ENCODE results near the gene FKBP4.
A peak's percentile ranks its signal among the peaks of the same experiment; 100 is the strongest.

The FKBP4 gene

DNA sequence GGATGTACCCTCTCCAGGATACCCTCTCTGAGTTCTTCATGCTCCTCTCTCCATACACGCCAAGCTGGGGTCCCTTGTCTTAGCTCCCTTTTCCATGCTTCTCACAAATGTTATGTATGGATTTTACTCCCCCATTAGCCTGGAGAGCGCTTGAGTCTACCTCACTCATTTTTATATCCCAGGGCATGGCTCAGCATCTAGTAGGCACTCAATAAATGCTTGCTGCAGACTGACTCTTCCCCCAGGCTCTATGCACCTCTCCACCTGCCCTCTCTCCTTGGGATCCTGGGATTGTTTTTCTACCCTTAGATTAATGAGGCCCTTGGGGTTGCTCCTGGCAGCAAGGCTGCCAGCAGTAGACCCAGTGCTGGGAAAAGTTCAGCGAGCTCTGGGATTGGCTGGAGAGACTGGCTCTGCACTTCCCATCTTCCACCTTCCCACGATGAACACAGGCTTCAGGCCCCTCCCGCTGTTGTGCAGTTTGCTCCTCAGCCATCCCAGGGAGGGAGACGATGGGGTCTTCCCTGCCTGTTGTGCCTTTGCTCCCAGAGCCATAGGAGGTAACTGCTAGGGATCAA is 37.9 kb downstream of the FKBP4 start:
- H3K27me3 ChIP-seq (replicated peaks) = no peaks in the 10 kb centered on the region
- no peak for DNase-seq
- in situ Hi-C loops (cut with HindIII; ENCODE audit: low pct_ligation_motif_present, low sequenced_read_pairs) = no loop called here
- peaks cover 5% of the 10 kb centered on the region for H3K36me3 ChIP-seq (replicated peaks)
- no peak for TF ChIP-seq CTCF (IDR thresholded peaks at IDR 0.05; ENCODE audit: low read depth, low read length, missing control alignments)
- no peak overlapping the region for H3K27ac ChIP-seq
- H3K4me3 ChIP-seq (ENCODE audit: low read depth, low read length) = no peak overlapping the region

GRCh38 chr12:2833327-2833726 is 38.6 kb downstream of the FKBP4 start:
- Histone ChIP-seq H3K27me3 (replicated peaks) (no peaks in the 10 kb centered on the region), H3K4me3 (ENCODE audit: low read depth, low read length) (no peak overlapping the region), H3K27ac (no peak overlapping the region), H3K36me3 (replicated peaks) (peaks cover 1% of the 10 kb centered on the region)
- in situ Hi-C loops (cut with HindIII; ENCODE audit: low pct_ligation_motif_present, low sequenced_read_pairs) = no loop called here
- no peak for DNase-seq
- TF ChIP-seq CTCF (IDR thresholded peaks at IDR 0.05; ENCODE audit: low read depth, low read length, missing control alignments) = no peak

DNA sequence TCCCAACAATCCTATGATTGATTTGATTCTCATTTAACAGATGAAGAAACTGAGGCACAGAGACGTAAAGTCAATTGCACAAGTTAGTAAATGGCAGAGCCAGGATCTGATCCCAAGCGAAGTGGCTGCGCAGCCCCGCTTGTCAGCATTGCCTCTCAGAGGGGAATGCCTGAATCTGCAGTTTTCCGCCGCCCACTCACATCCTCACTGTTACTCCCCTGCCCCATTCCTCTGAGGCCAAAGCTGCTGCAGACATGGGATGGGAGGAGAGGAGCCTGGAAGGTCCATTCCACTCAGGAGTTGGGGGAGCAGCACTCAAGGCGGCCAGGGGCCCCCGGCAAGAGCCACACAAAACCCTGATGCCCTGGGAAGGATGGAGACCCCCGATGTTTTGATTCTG is 39.0 kb downstream of the FKBP4 start:
- H3K4me3 ChIP-seq (ENCODE audit: low read depth, low read length) = no peak overlapping the region
- in situ Hi-C loops (cut with HindIII; ENCODE audit: low pct_ligation_motif_present, low sequenced_read_pairs) = no loop called here
- H3K27me3 ChIP-seq (replicated peaks) = no peaks in the 10 kb centered on the region
- no peak for TF ChIP-seq CTCF (IDR thresholded peaks at IDR 0.05; ENCODE audit: low read depth, low read length, missing control alignments)
- no peak overlapping the region for H3K27ac ChIP-seq
- DNase-seq = no peak
- no peaks in the 10 kb centered on the region for H3K36me3 ChIP-seq (replicated peaks)

GRCh38 chr12:2834581-2835491 is 40.1 kb downstream of the FKBP4 start, which contains the start of gene NRIP2:
TSS of gene NRIP2 (minus strand) at chr12:2835035. CDS start at chr12:2834983, 52 bp downstream.
- no peak within 1 kb of the TSS for H3K4me3 ChIP-seq (ENCODE audit: low read depth, low read length)
- no peak within 1 kb of the TSS for H3K27ac ChIP-seq
- in situ Hi-C loops (cut with HindIII; ENCODE audit: low pct_ligation_motif_present, low sequenced_read_pairs) = no loop called here
- TF ChIP-seq CTCF (IDR thresholded peaks at IDR 0.05; ENCODE audit: low read depth, low read length, missing control alignments) = peak; percentile 36
- DNase-seq = peak; percentile 32
- H3K27me3 ChIP-seq (replicated peaks) = no peaks in the 10 kb centered on the region
- H3K36me3 ChIP-seq (replicated peaks) = no peaks in the 10 kb centered on the region

DNA sequence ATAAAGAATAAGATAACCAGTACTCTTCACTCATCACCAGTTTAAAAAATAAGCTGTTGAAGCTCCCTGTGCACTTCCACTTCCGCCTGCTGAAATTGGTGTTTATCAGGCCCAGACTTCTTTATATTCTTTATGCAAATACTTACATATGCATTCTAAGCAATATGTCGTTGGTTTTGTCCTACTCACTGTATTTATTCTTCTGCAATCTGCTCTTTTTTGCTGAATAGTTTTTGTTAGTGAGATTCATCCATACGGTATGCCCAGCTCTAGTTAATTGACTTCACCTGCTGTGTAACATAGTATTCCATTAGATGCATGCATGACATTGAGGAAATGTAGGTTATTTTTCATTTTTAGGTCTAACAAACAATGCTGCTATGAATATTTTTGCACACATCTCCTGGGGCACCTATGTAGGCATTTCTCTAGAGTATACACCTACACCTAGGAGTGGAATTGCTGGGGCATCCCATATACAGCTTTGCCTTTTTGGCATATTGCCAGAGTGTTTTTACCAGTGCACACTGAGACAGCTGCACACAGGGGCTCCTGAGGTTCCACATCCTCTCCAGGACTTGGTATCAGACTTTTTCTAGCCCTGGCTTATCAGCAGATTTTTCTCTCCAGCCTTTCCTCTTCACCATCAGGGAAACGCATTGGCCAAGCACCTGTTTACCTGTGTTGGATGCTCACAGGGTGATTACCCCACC is 41.1 kb downstream of the FKBP4 start:
- DNase-seq = no peak
- in situ Hi-C loops (cut with HindIII; ENCODE audit: low pct_ligation_motif_present, low sequenced_read_pairs) = no loop called here
- Histone ChIP-seq H3K27ac (no peak overlapping the region), H3K27me3 (replicated peaks) (no peaks in the 10 kb centered on the region), H3K36me3 (replicated peaks) (no peaks in the 10 kb centered on the region), H3K4me3 (ENCODE audit: low read depth, low read length) (no peak overlapping the region)
- no peak for TF ChIP-seq CTCF (IDR thresholded peaks at IDR 0.05; ENCODE audit: low read depth, low read length, missing control alignments)
